K562 (cell line): ENCODE measurements around the gene POLR2H. TPM values are rescaled to one million over a fixed set of nuclear protein-coding genes. Genes with fewer than 3 reads are reported as not detected.

Experiments used
- ARNT ChIP-seq, 2 experiments: fragments of 450-650 bp; IDR thresholded peaks; 2 replicates each; pipeline ENCODE4 v1.6.1; 2016; ENCODE audit warnings: mild to moderate bottlenecking in 1 of 2
- CBX8 ChIP-seq: fragments of 200-600 bp; sonication (generic); IDR thresholded peaks from 2 replicates; pipeline ENCODE4 v1.6.1; 2012; ENCODE audit warnings: borderline replicate concordance, mixed run types, low read depth, mild to moderate bottlenecking, moderate library complexity, mixed read lengths, low read length, control low read depth, inconsistent platforms; ENCODE audit not compliant: poor library complexity, severe bottlenecking; ENCODE audit errors: extremely low read depth
- CHCHD3 ChIP-seq: fragments of 250-450 bp; sonication (Bioruptor Pico); IDR thresholded peaks from 2 replicates; pipeline ENCODE4 v2.1.2; 2022; ENCODE audit warnings: mild to moderate bottlenecking
- CTCF ChIP-seq, 3 experiments: IDR thresholded peaks in 2 of 3; conservative IDR thresholded peaks in 1 of 3; 2 replicates each; pipeline ENCODE4 v1.5.1; 2011 to 2012; ENCODE audit warnings: low read length in 3 of 3, mild to moderate bottlenecking in 3 of 3, control low read depth in 2 of 3, improper control_type of control experiment in 1 of 3, inconsistent platforms in 1 of 3, low read depth in 1 of 3, mixed read lengths in 1 of 3, moderate library complexity in 1 of 3; ENCODE audit not compliant: insufficient read depth in 2 of 3
- DNMT1 ChIP-seq: fragments of 450-650 bp; IDR thresholded peaks from 2 replicates; pipeline ENCODE4 v1.6.1; 2016; ENCODE audit warnings: antibody characterized with exemption, mild to moderate bottlenecking
- DPF2 ChIP-seq: fragments of 450-650 bp; IDR thresholded peaks from 2 replicates; pipeline ENCODE4 v1.6.1; 2016
- FOXK1 ChIP-seq: sonication (generic); formaldehyde crosslinking; IDR thresholded peaks from 2 replicates; pipeline ENCODE4 v1.8.0; 2022; ENCODE audit warnings: missing genetic modification reagents, mild to moderate bottlenecking, borderline replicate concordance
- GMEB1 ChIP-seq: fragments of 250-450 bp; sonication (Bioruptor Pico); IDR thresholded peaks from 2 replicates; pipeline ENCODE4 v1.4.0; 2020; ENCODE audit warnings: mild to moderate bottlenecking
- HDGF ChIP-seq: fragments of 450-650 bp; IDR thresholded peaks from 2 replicates; pipeline ENCODE4 v1.6.1; 2016
- HMGN3 ChIP-seq: IDR thresholded peaks from 2 replicates; pipeline ENCODE4 v1.6.1; 2011; ENCODE audit warnings: borderline replicate concordance, low read depth, mild to moderate bottlenecking, mixed read lengths, low read length; ENCODE audit not compliant: insufficient read length; ENCODE audit errors: extremely low read depth
- MYC ChIP-seq, 2 experiments: fragments of 250-450 bp in 1 of 2; sonication (Bioruptor Pico) in 1 of 2; IDR thresholded peaks; 2 replicates each; pipeline versions ENCODE4 v1.5.1 to v1.6.1; 2012 to 2021; ENCODE audit warnings: low read depth in 2 of 2, borderline replicate concordance in 1 of 2, improper control_type of control experiment in 1 of 2, low read length in 1 of 2, mild to moderate bottlenecking in 1 of 2, moderate library complexity in 1 of 2
- SMAD3 ChIP-seq: fragments of 450-650 bp; formaldehyde crosslinking; conservative IDR thresholded peaks from 2 replicates; pipeline ENCODE4 v1.4.0; 2020; ENCODE audit warnings: mild to moderate bottlenecking
- TEAD1 ChIP-seq, 2 experiments: fragments of 450-650 bp in 1 of 2; sonication (generic) in 1 of 2; formaldehyde crosslinking; IDR thresholded peaks; 2 replicates each; pipeline versions ENCODE4 v1.4.0 to v1.8.0; 2020 to 2022; ENCODE audit warnings: mild to moderate bottlenecking in 2 of 2, missing genetic modification reagents in 1 of 2
- U2AF1 ChIP-seq: fragments of 200-400 bp; formaldehyde crosslinking; optimal IDR thresholded peaks from 2 replicates; pipeline ENCODE3; 2017; ENCODE audit warnings: mild to moderate bottlenecking, low read depth, low read length, moderate library complexity
- ZNF12 ChIP-seq: sonication (generic); formaldehyde crosslinking; IDR thresholded peaks from 2 replicates; pipeline ENCODE4 v1.4.0; 2020; ENCODE audit warnings: mild to moderate bottlenecking, missing genetic modification reagents
- ZNF282 ChIP-seq: sonication (generic); formaldehyde crosslinking; IDR thresholded peaks from 2 replicates; pipeline ENCODE4 v1.8.1; 2023; ENCODE audit warnings: missing genetic modification reagents
- ZNF347 ChIP-seq: fragments of 450-650 bp; formaldehyde crosslinking; IDR thresholded peaks from 2 replicates; pipeline ENCODE4 v1.4.0; 2020; ENCODE audit warnings: low read depth, mild to moderate bottlenecking, moderate library complexity
- ZNF408 ChIP-seq: fragments of 250-450 bp; sonication (Bioruptor Pico); IDR thresholded peaks from 2 replicates; pipeline ENCODE4 v1.4.0; 2020; ENCODE audit warnings: low read depth, mild to moderate bottlenecking, moderate library complexity
- ZNF507 ChIP-seq: conservative IDR thresholded peaks from 2 replicates; pipeline ENCODE4 v1.6.1; 2017; ENCODE audit warnings: missing genetic modification characterization, missing compliant biosample characterization
- ZNF57 ChIP-seq: fragments of 450-650 bp; formaldehyde crosslinking; IDR thresholded peaks from 2 replicates; pipeline ENCODE4 v1.4.0; 2020; ENCODE audit warnings: mild to moderate bottlenecking, moderate library complexity
- polyA plus RNA-seq, 8 experiments: library from polyadenylated mRNA; depleted of rRNA in 4 of 8; stranded (reverse) in 5 of 8; unstranded in 3 of 8; fragments of >200 nt; fragmentation: Nextera tagmentation in 2 of 8; fragmentation: Illumina TruSeq in 1 of 8; extraction: Ambion mirVana in 2 of 8; extraction: Trizol in 1 of 8; gene quantifications; 2 replicates each; pipeline versions ENCODE4 v1.2.1 to v1.2.3, GENCODE V29; 2011 to 2014; ENCODE audit warnings: inconsistent platforms in 1 of 8, missing spikeins in 1 of 8
- total RNA-seq, 7 experiments: library from RNA; depleted of rRNA in 6 of 7; stranded (reverse); fragments of >200 nt in 6 of 7; fragmentation: Illumina TruSeq in 2 of 7; extraction: Trizol in 2 of 7; gene quantifications; 2 replicates each; pipeline versions ENCODE4 v1.2.1 to v1.2.3, GENCODE V29; 2011 to 2021; ENCODE audit warnings: low replicate concordance in 1 of 7
- TF ChIP-seq, protein P1 (sequence below), 2 experiments: fragments of 450-650 bp in 1 of 2; sonication (generic) in 1 of 2; formaldehyde crosslinking in 1 of 2; IDR thresholded peaks in 1 of 2; conservative IDR thresholded peaks in 1 of 2; 2 replicates each; pipeline versions ENCODE4 v1.6.1 to v1.8.1; 2016 to 2023; ENCODE audit warnings: mild to moderate bottlenecking in 2 of 2, moderate library complexity in 2 of 2, inconsistent platforms in 1 of 2, missing genetic modification reagents in 1 of 2

Gene POLR2H
- total and polyA plus RNA-seq, 9 of the 15 experiments (the other 6 are each of a cell fraction or from before 2014, with no cell fraction given), result 128 to 512 (median 220) TPM

- TF ChIP-seq HMGN3, result peak; percentile 93
- TF ChIP-seq ZNF408, result no peak
- no peak; the same call in none of the 2 replicates for TF ChIP-seq FOXK1 (CRISPR knock-in tag)
- TF ChIP-seq ZNF347, result no peak
- TF ChIP-seq ZNF57 (CRISPR knock-in tag), result no peak
- TF ChIP-seq TEAD1 (CRISPR knock-in tag; IDR thresholded peaks at IDR 0.05), result peak in 1 of 2 experiments; percentile 54; a peak in 1 of 4 replicates
- no peak for TF ChIP-seq CHCHD3
- peak; percentile 78 to 88 (median 80) for TF ChIP-seq CTCF (IDR thresholded peaks at IDR 0.05 in 2 of 3, conservative IDR thresholded peaks at IDR 0.05 in 1 of 3; ENCODE audit: insufficient read depth in 2 of 3, low read depth in 1 of 3, low read length in 3 of 3)
- no peak for TF ChIP-seq ZNF282 (CRISPR knock-in tag)
- TF ChIP-seq, protein P1, sequence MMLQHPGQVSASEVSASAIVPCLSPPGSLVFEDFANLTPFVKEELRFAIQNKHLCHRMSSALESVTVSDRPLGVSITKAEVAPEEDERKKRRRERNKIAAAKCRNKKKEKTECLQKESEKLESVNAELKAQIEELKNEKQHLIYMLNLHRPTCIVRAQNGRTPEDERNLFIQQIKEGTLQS (IDR thresholded peaks at IDR 0.05), result no peak
- TF ChIP-seq, protein P1 (CRISPR knock-in tag; conservative IDR thresholded peaks at IDR 0.05), result no peak
- no peak for TF ChIP-seq ZNF507
- no peak for TF ChIP-seq DNMT1
- TF ChIP-seq ZNF12 (CRISPR knock-in tag), result no peak; the same call in 1 of the 2 replicates
- TF ChIP-seq U2AF1, result no peak
- TF ChIP-seq HDGF, result no peak
- no peak; the same call in 1 of the 2 replicates for TF ChIP-seq SMAD3 (CRISPR knock-in tag)
- TF ChIP-seq CBX8, result no peak
- TF ChIP-seq MYC (IDR thresholded peaks at IDR 0.05; ENCODE audit: low read depth, low read length), result peak; percentile 89
- 0 out of 2 replicates have a peak, but pooled peaks have one; percentile 85 for TF ChIP-seq MYC (CRISPR knock-in tag; IDR thresholded peaks at IDR 0.05; ENCODE audit: borderline replicate concordance, low read depth)
- peak in 1 of 2 experiments; percentile 75; a peak in 1 of 4 replicates for TF ChIP-seq ARNT (IDR thresholded peaks at IDR 0.05)
- TF ChIP-seq GMEB1 (CRISPR knock-in tag), result peak; percentile 33
- peak; percentile 42; the same call in 1 of the 2 replicates for TF ChIP-seq DPF2
Observed at GRCh38 chr3:184362668-184363546, 1.4 kb downstream of the POLR2H start (continued).
